H1 (cell line): ENCODE data around the gene CTDNEP1. TPM values are rescaled to one million over a fixed set of nuclear protein-coding genes. Genes with fewer than 3 reads are reported as not detected.

ENCODE experiments used
- CREB1 ChIP-seq: IDR thresholded peaks from 2 replicates; pipeline ENCODE4 v1.6.1; 2012; ENCODE audit warnings: inconsistent platforms
- JUND ChIP-seq: IDR thresholded peaks from 2 replicates; pipeline ENCODE4 v1.6.1; 2011; ENCODE audit warnings: mild to moderate bottlenecking, improper control_type of control experiment, low read length
- NRF1 ChIP-seq: IDR thresholded peaks from 2 replicates; pipeline ENCODE4 v1.6.1; 2011; ENCODE audit warnings: mild to moderate bottlenecking, low read depth, low read length, improper control_type of control experiment
- RAD21 ChIP-seq, 2 experiments: IDR thresholded peaks in 1 of 2; conservative IDR thresholded peaks in 1 of 2; 2 replicates each; pipeline ENCODE4 v1.6.1; 2011; ENCODE audit warnings: low read depth in 2 of 2, low read length in 2 of 2, improper control_type of control experiment in 1 of 2, inconsistent platforms in 1 of 2, mild to moderate bottlenecking in 1 of 2, moderate library complexity in 1 of 2
- SP4 ChIP-seq: IDR thresholded peaks from 2 replicates; pipeline ENCODE4 v1.6.1; 2012; ENCODE audit warnings: low read length, inconsistent platforms
- polyA plus RNA-seq, 7 experiments: library from polyadenylated mRNA; depleted of rRNA in 3 of 7; stranded (reverse) in 5 of 7; unstranded in 2 of 7; fragments of >200 nt in 5 of 7; fragments of 200-250 nt in 2 of 7; gene quantifications; 1 replicate in 5 of 7; 2 replicates in 1 of 7; 4 replicates in 1 of 7; pipeline versions ENCODE4 v1.2.1 to v1.2.3, GENCODE V29; 2011 to 2013; ENCODE audit warnings: missing spikeins in 2 of 7, mixed read lengths in 2 of 7
- total RNA-seq: library from RNA; stranded (reverse); fragmentation: NEBNext Ultra II Directional; extraction: Animal tissue kit (Norgen Biotek cat#: 25700); gene quantifications from 2 replicates; pipeline ENCODE4 v1.2.1, GENCODE V29; 2021
- TF ChIP-seq, protein P1 (sequence below): fragments of 300-600 bp; sonication (generic); IDR thresholded peaks from 2 replicates; pipeline ENCODE4 v1.7.1; 2012; ENCODE audit warnings: low read length, moderate library complexity, mild to moderate bottlenecking, inconsistent platforms; ENCODE audit not compliant: insufficient replicate concordance
- TF ChIP-seq, protein P2 (sequence below): IDR thresholded peaks from 2 replicates; pipeline ENCODE4 v1.6.1; 2011; ENCODE audit warnings: low read length, improper control_type of control experiment
- TF ChIP-seq, protein P3 (sequence below): IDR thresholded peaks from 2 replicates; pipeline ENCODE4 v1.6.1; 2012; ENCODE audit warnings: low read length, inconsistent platforms

CTDNEP1 gene
- total and polyA plus RNA-seq, 2 of the 8 experiments (the other 6 are each of a cell fraction or from before 2014, with no cell fraction given), result 114 to 123 TPM

DNA sequence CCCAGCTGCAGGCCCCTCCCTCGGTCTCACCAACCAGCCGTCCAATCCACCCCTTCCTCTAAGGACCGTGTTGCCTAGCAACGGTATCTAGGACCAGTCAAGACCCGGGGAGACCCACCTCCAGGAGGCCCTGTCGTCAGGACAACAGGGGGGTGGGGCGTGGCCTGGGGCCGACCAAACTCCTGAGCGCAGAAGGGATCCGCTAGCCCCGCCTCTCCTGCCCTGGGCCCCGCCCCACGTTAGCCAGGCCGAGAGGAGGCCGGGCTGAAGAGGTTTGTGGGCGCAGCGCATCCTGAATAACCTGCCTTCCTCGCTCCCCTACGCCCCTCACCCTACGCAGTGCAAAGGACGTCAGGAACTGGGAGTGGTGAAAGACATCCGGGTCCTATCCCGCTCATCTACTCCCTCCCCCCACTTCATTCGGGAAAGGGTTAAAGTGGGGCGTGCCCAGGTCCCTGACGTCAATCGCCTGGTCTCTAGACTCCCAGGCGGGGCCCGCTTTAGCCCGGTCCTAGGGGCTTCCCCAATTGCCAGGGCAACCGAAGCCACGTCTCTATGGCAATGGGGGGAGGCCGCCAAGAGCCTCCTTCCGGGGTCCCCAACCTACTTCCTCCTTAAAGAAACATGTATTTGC is 46.6 kb downstream of the CTDNEP1 start (continued):
- TF ChIP-seq, protein P1, sequence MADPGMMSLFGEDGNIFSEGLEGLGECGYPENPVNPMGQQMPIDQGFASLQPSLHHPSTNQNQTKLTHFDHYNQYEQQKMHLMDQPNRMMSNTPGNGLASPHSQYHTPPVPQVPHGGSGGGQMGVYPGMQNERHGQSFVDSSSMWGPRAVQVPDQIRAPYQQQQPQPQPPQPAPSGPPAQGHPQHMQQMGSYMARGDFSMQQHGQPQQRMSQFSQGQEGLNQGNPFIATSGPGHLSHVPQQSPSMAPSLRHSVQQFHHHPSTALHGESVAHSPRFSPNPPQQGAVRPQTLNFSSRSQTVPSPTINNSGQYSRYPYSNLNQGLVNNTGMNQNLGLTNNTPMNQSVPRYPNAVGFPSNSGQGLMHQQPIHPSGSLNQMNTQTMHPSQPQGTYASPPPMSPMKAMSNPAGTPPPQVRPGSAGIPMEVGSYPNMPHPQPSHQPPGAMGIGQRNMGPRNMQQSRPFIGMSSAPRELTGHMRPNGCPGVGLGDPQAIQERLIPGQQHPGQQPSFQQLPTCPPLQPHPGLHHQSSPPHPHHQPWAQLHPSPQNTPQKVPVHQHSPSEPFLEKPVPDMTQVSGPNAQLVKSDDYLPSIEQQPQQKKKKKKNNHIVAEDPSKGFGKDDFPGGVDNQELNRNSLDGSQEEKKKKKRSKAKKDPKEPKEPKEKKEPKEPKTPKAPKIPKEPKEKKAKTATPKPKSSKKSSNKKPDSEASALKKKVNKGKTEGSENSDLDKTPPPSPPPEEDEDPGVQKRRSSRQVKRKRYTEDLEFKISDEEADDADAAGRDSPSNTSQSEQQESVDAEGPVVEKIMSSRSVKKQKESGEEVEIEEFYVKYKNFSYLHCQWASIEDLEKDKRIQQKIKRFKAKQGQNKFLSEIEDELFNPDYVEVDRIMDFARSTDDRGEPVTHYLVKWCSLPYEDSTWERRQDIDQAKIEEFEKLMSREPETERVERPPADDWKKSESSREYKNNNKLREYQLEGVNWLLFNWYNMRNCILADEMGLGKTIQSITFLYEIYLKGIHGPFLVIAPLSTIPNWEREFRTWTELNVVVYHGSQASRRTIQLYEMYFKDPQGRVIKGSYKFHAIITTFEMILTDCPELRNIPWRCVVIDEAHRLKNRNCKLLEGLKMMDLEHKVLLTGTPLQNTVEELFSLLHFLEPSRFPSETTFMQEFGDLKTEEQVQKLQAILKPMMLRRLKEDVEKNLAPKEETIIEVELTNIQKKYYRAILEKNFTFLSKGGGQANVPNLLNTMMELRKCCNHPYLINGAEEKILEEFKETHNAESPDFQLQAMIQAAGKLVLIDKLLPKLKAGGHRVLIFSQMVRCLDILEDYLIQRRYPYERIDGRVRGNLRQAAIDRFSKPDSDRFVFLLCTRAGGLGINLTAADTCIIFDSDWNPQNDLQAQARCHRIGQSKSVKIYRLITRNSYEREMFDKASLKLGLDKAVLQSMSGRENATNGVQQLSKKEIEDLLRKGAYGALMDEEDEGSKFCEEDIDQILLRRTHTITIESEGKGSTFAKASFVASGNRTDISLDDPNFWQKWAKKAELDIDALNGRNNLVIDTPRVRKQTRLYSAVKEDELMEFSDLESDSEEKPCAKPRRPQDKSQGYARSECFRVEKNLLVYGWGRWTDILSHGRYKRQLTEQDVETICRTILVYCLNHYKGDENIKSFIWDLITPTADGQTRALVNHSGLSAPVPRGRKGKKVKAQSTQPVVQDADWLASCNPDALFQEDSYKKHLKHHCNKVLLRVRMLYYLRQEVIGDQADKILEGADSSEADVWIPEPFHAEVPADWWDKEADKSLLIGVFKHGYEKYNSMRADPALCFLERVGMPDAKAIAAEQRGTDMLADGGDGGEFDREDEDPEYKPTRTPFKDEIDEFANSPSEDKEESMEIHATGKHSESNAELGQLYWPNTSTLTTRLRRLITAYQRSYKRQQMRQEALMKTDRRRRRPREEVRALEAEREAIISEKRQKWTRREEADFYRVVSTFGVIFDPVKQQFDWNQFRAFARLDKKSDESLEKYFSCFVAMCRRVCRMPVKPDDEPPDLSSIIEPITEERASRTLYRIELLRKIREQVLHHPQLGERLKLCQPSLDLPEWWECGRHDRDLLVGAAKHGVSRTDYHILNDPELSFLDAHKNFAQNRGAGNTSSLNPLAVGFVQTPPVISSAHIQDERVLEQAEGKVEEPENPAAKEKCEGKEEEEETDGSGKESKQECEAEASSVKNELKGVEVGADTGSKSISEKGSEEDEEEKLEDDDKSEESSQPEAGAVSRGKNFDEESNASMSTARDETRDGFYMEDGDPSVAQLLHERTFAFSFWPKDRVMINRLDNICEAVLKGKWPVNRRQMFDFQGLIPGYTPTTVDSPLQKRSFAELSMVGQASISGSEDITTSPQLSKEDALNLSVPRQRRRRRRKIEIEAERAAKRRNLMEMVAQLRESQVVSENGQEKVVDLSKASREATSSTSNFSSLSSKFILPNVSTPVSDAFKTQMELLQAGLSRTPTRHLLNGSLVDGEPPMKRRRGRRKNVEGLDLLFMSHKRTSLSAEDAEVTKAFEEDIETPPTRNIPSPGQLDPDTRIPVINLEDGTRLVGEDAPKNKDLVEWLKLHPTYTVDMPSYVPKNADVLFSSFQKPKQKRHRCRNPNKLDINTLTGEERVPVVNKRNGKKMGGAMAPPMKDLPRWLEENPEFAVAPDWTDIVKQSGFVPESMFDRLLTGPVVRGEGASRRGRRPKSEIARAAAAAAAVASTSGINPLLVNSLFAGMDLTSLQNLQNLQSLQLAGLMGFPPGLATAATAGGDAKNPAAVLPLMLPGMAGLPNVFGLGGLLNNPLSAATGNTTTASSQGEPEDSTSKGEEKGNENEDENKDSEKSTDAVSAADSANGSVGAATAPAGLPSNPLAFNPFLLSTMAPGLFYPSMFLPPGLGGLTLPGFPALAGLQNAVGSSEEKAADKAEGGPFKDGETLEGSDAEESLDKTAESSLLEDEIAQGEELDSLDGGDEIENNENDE, result no peak
- TF ChIP-seq, protein P2, sequence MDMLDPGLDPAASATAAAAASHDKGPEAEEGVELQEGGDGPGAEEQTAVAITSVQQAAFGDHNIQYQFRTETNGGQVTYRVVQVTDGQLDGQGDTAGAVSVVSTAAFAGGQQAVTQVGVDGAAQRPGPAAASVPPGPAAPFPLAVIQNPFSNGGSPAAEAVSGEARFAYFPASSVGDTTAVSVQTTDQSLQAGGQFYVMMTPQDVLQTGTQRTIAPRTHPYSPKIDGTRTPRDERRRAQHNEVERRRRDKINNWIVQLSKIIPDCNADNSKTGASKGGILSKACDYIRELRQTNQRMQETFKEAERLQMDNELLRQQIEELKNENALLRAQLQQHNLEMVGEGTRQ, result no peak
- TF ChIP-seq, protein P3, sequence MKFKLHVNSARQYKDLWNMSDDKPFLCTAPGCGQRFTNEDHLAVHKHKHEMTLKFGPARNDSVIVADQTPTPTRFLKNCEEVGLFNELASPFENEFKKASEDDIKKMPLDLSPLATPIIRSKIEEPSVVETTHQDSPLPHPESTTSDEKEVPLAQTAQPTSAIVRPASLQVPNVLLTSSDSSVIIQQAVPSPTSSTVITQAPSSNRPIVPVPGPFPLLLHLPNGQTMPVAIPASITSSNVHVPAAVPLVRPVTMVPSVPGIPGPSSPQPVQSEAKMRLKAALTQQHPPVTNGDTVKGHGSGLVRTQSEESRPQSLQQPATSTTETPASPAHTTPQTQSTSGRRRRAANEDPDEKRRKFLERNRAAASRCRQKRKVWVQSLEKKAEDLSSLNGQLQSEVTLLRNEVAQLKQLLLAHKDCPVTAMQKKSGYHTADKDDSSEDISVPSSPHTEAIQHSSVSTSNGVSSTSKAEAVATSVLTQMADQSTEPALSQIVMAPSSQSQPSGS, result peak; percentile 86; the same call in 1 of the 2 replicates
- TF ChIP-seq JUND (0 out of 2 replicates have a peak, but pooled peaks have one; percentile 21), NRF1 (no peak), CREB1 (peak; percentile 88), RAD21 (IDR thresholded peaks at IDR 0.05 in 1 of 2, conservative IDR thresholded peaks at IDR 0.05 in 1 of 2; ENCODE audit: low read depth in 2 of 2, low read length in 2 of 2) (no peak), SP4 (peak; percentile 93)
